Ascending aorta (tissue), 2 donors: ENCODE measurements around the gene BBOX1. TPM values are rescaled to one million over a fixed set of nuclear protein-coding genes. Genes with fewer than 3 reads are reported as not detected.

Experiments used
- DNase-seq, 2 donors: peaks; one replicate each; pipeline ENCODE4 v3.0.0-alpha.2; 2019; ENCODE audit warnings: low spot score in 2 of 2
- H3K27ac ChIP-seq, 2 donors: fragments of 200-600 bp; sonication (generic); one replicate each; pipeline ENCODE4 v1.5.1; 2016 to 2017; ENCODE audit warnings: mild to moderate bottlenecking in 1 of 2
- H3K27me3 ChIP-seq: fragments of 200-600 bp; sonication (generic); one replicate; pipeline ENCODE4 v1.5.1; 2017
- H3K36me3 ChIP-seq, 2 donors: fragments of 200-600 bp; sonication (generic); one replicate each; pipeline ENCODE4 v1.5.1; 2016
- H3K4me1 ChIP-seq, 2 donors: fragments of 200-600 bp; sonication (generic); one replicate each; pipeline ENCODE4 v1.5.1; 2016 to 2017; ENCODE audit warnings: mild to moderate bottlenecking in 1 of 2
- H3K4me3 ChIP-seq, 2 donors: fragments of 200-600 bp; sonication (generic); one replicate each; pipeline ENCODE4 v1.5.1; 2016 to 2017; ENCODE audit warnings: mild to moderate bottlenecking in 1 of 2
- H3K9me3 ChIP-seq, 2 donors: fragments of 200-600 bp; sonication (generic); one replicate each; pipeline ENCODE4 v1.5.1; 2016
- CTCF ChIP-seq, 3 experiments: fragments of 200-600 bp in 2 of 3; fragments of 450-650 bp in 1 of 3; sonication (generic) in 2 of 3; IDR thresholded peaks; one replicate each; pipeline ENCODE4 v1.5.1; 2016 to 2019; ENCODE audit warnings: antibody characterized with exemption in 3 of 3, mild to moderate bottlenecking in 1 of 3, moderate library complexity in 1 of 3
- intact Hi-C: fragments of 100-400 bp; cut with DNase I; formaldehyde crosslinking; loops from one replicate; pipeline ENCODE4 v1.15.1; 2023
- total RNA-seq: library from RNA; depleted of rRNA; stranded (reverse); fragments of >200 nt; gene quantifications from one replicate; pipeline ENCODE4 v1.1.0, GENCODE V29; 2016

Gene BBOX1
- total RNA-seq, 1 donor from 2014 or later, result not detected

- no peak for TF ChIP-seq CTCF (IDR thresholded peaks at IDR 0.05)
- peaks cover 0 to 3% of the 10 kb centered on the region in 2 donors for H3K9me3 ChIP-seq
- H3K27me3 ChIP-seq, result no peaks in the 10 kb centered on the region
- H3K4me3 ChIP-seq, result no peak overlapping the region
- H3K27ac ChIP-seq, result no peak overlapping the region
- no peak for DNase-seq
- intact Hi-C loops, result no loop called here
- no peaks in the 10 kb centered on the region for H3K36me3 ChIP-seq
- H3K4me1 ChIP-seq, result peaks cover 0 to 4% of the 10 kb centered on the region in 2 donors
Measured at GRCh38 chr11:27161071-27161470, 120.5 kb downstream of the BBOX1 start.

- no peaks in the 10 kb centered on the region for H3K27me3 ChIP-seq
- H3K36me3 ChIP-seq, result no peaks in the 10 kb centered on the region
- TF ChIP-seq CTCF (IDR thresholded peaks at IDR 0.05), result no peak
- no peak overlapping the region for H3K27ac ChIP-seq
- no peak overlapping the region for H3K4me3 ChIP-seq
- no peak for DNase-seq
- H3K4me1 ChIP-seq, result peaks cover 0 to 4% of the 10 kb centered on the region in 2 donors
- H3K9me3 ChIP-seq, result peaks cover 0 to 3% of the 10 kb centered on the region in 2 donors
- intact Hi-C loops, result no loop called here
Measured at GRCh38 chr11:27162237-27162636, 121.6 kb downstream of the BBOX1 start.

GRCh38 chr11:27166130-27166529 is 125.5 kb downstream of the BBOX1 start:
- no peak for DNase-seq
- no peak for TF ChIP-seq CTCF (IDR thresholded peaks at IDR 0.05)
- intact Hi-C loops, result no loop called here
- no peaks in the 10 kb centered on the region for H3K9me3 ChIP-seq
- H3K27ac ChIP-seq, result no peak overlapping the region
- H3K4me3 ChIP-seq, result no peak overlapping the region
- H3K36me3 ChIP-seq, result no peaks in the 10 kb centered on the region
- no peaks in the 10 kb centered on the region for H3K4me1 ChIP-seq
- H3K27me3 ChIP-seq, result no peaks in the 10 kb centered on the region

- no peak overlapping the region for H3K27ac ChIP-seq
- H3K36me3 ChIP-seq, result no peaks in the 10 kb centered on the region
- H3K27me3 ChIP-seq, result no peaks in the 10 kb centered on the region
- DNase-seq, result no peak
- no peak overlapping the region for H3K4me3 ChIP-seq
- no peaks in the 10 kb centered on the region for H3K9me3 ChIP-seq
- intact Hi-C loops, result no loop called here
- TF ChIP-seq CTCF (IDR thresholded peaks at IDR 0.05), result no peak
- H3K4me1 ChIP-seq, result no peaks in the 10 kb centered on the region
Measured at GRCh38 chr11:27171376-27171958, 130.9 kb downstream of the BBOX1 start.

GRCh38 chr11:27173545-27173944 is 132.9 kb downstream of the BBOX1 start:
- H3K36me3 ChIP-seq, result no peaks in the 10 kb centered on the region
- no peaks in the 10 kb centered on the region for H3K4me1 ChIP-seq
- no peak overlapping the region for H3K4me3 ChIP-seq
- no peaks in the 10 kb centered on the region for H3K9me3 ChIP-seq
- no peak for TF ChIP-seq CTCF (IDR thresholded peaks at IDR 0.05)
- H3K27ac ChIP-seq, result no peak overlapping the region
- DNase-seq, result no peak
- intact Hi-C loops, result no loop called here
- no peaks in the 10 kb centered on the region for H3K27me3 ChIP-seq

- Histone ChIP-seq H3K36me3 (no peaks in the 10 kb centered on the region), H3K27me3 (no peaks in the 10 kb centered on the region), H3K4me3 (no peak overlapping the region), H3K27ac (no peak overlapping the region), H3K9me3 (no peaks in the 10 kb centered on the region), H3K4me1 (no peaks in the 10 kb centered on the region)
- intact Hi-C loops, result no loop called here
- no peak for TF ChIP-seq CTCF (IDR thresholded peaks at IDR 0.05)
- no peak for DNase-seq
Measured at GRCh38 chr11:27174021-27174420, 133.4 kb downstream of the BBOX1 start.
